GM23338 (cell line): ENCODE measurements around the gene COBL. TPM values are rescaled to one million over a fixed set of nuclear protein-coding genes. Genes with fewer than 3 reads are reported as not detected.

Source experiments
- ATAC-seq: fragments of 200-7000 bp; cut with Tn5 transposase; 3 replicates; pipeline ENCODE4 v1.9.1; 2020
- DNase-seq: peaks from one replicate; pipeline ENCODE4 v3.0.0-alpha.2; 2015; ENCODE audit warnings: low spot score
- H2AFZ ChIP-seq: fragments of 200-600 bp; sonication (generic); 2 replicates; pipeline ENCODE4 v1.8.0; 2016; ENCODE audit warnings: antibody characterized with exemption, mild to moderate bottlenecking, moderate library complexity
- H3F3A ChIP-seq: fragments of 200-600 bp; sonication (generic); replicated peaks from 2 replicates; pipeline ENCODE4 v1.8.0; 2017; ENCODE audit warnings: antibody characterized with exemption, mixed run types, low read depth
- H3K27ac ChIP-seq: fragments of 200-600 bp; sonication (generic); 2 replicates; pipeline ENCODE4 v1.6.1; 2016; ENCODE audit warnings: low read depth
- H3K27me3 ChIP-seq: fragments of 200-600 bp; sonication (generic); 2 replicates; pipeline ENCODE4 v1.8.0; 2016; ENCODE audit warnings: mild to moderate bottlenecking, mixed run types, moderate library complexity; ENCODE audit not compliant: insufficient read depth
- H3K36me3 ChIP-seq: fragments of 200-600 bp; sonication (generic); 2 replicates; pipeline ENCODE4 v1.8.0; 2016; ENCODE audit warnings: mild to moderate bottlenecking; ENCODE audit not compliant: insufficient read depth
- H3K4me1 ChIP-seq: fragments of 200-600 bp; sonication (generic); 2 replicates; pipeline ENCODE4 v1.8.0; 2016; ENCODE audit warnings: mild to moderate bottlenecking, moderate library complexity; ENCODE audit not compliant: insufficient read depth
- H3K4me2 ChIP-seq: fragments of 200-600 bp; sonication (generic); 2 replicates; pipeline ENCODE4 v1.7.1; 2017; ENCODE audit warnings: mixed run types
- H3K4me3 ChIP-seq: fragments of 200-600 bp; sonication (generic); 2 replicates; pipeline ENCODE4 v1.6.1; 2016; ENCODE audit warnings: mixed run types
- H3K79me2 ChIP-seq: fragments of 200-600 bp; sonication (generic); replicated peaks from 2 replicates; pipeline ENCODE4 v1.8.0; 2017; ENCODE audit warnings: mild to moderate bottlenecking; ENCODE audit not compliant: insufficient read depth
- H3K9me2 ChIP-seq: fragments of 200-600 bp; sonication (generic); 2 replicates; pipeline ENCODE4 v1.8.0; 2017; ENCODE audit not compliant: insufficient read depth
- H4K20me1 ChIP-seq: fragments of 200-600 bp; sonication (generic); replicated peaks from 2 replicates; pipeline ENCODE4 v1.8.0; 2017; ENCODE audit warnings: mild to moderate bottlenecking; ENCODE audit not compliant: insufficient read depth
- H3K27ac Mint-ChIP-seq: 2 replicates; pipeline ENCODE4 v1.8.0; 2020; ENCODE audit warnings: inconsistent platforms, mild to moderate bottlenecking, moderate library complexity, mixed read lengths
- H3K27me3 Mint-ChIP-seq: 3 replicates; pipeline ENCODE4 v1.8.0; 2022; ENCODE audit warnings: low read depth, mild to moderate bottlenecking, moderate library complexity, mixed read lengths, inconsistent platforms; ENCODE audit not compliant: insufficient read depth, poor library complexity
- H3K36me3 Mint-ChIP-seq: 3 replicates; pipeline ENCODE4 v1.8.0; 2021; ENCODE audit warnings: low read depth, mild to moderate bottlenecking, inconsistent platforms, moderate library complexity, mixed read lengths
- H3K4me1 Mint-ChIP-seq: 3 replicates; pipeline ENCODE4 v1.8.0; 2020; ENCODE audit warnings: mild to moderate bottlenecking, inconsistent platforms, mixed read lengths
- H3K4me3 Mint-ChIP-seq: 3 replicates; pipeline ENCODE4 v1.8.0; 2021; ENCODE audit warnings: moderate library complexity, mild to moderate bottlenecking, inconsistent platforms, mixed read lengths
- H3K9me3 Mint-ChIP-seq: 3 replicates; pipeline ENCODE4 v1.8.0; 2020; ENCODE audit warnings: moderate library complexity, mild to moderate bottlenecking, inconsistent platforms, mixed read lengths
- EZH2 ChIP-seq: fragments of 200-600 bp; sonication (generic); IDR thresholded peaks from one replicate; pipeline ENCODE4 v1.8.0; 2017; ENCODE audit warnings: antibody characterized with exemption, mild to moderate bottlenecking, low read depth; ENCODE audit not compliant: unreplicated experiment
- EZH2phosphoT487 ChIP-seq: fragments of 200-600 bp; sonication (generic); IDR thresholded peaks from one replicate; pipeline ENCODE4 v1.8.1; 2018; ENCODE audit warnings: antibody characterized with exemption; ENCODE audit not compliant: unreplicated experiment
- ZNF114 ChIP-seq: fragments of 250-450 bp; sonication (Bioruptor Pico); IDR thresholded peaks from 2 replicates; pipeline ENCODE4 v1.5.0; 2020; ENCODE audit warnings: mild to moderate bottlenecking, moderate library complexity
- ZNF331 ChIP-seq: fragments of 250-450 bp; sonication (Bioruptor Pico); IDR thresholded peaks from 2 replicates; pipeline ENCODE4 v1.5.0; 2020; ENCODE audit warnings: low read depth, mild to moderate bottlenecking, moderate library complexity
- polyA plus RNA-seq: library from polyadenylated mRNA; unstranded; fragments of >200 nt; fragmentation: Nextera tagmentation; extraction: Ambion mirVana; gene quantifications from 2 replicates; pipeline ENCODE4 v1.2.1, GENCODE V29; 2016
- total RNA-seq: library from RNA; depleted of rRNA; stranded (reverse); fragments of >200 nt; shearing (Covaris generic); gene quantifications from 2 replicates; pipeline ENCODE4 v1.2.3, GENCODE V29; 2014
- TF ChIP-seq, protein P1 (sequence below): fragments of 250-450 bp; sonication (Bioruptor Pico); IDR thresholded peaks from 2 replicates; pipeline ENCODE4 v1.5.0; 2020; ENCODE audit warnings: mild to moderate bottlenecking, moderate library complexity
- TF ChIP-seq, protein P2 (sequence below): IDR thresholded peaks from 2 replicates; pipeline ENCODE4 v1.6.1; 2016; ENCODE audit warnings: antibody characterized with exemption

COBL gene
- total and polyA plus RNA-seq, 2 experiments from 2014 or later = 18.3 to 51.9 TPM

DNA sequence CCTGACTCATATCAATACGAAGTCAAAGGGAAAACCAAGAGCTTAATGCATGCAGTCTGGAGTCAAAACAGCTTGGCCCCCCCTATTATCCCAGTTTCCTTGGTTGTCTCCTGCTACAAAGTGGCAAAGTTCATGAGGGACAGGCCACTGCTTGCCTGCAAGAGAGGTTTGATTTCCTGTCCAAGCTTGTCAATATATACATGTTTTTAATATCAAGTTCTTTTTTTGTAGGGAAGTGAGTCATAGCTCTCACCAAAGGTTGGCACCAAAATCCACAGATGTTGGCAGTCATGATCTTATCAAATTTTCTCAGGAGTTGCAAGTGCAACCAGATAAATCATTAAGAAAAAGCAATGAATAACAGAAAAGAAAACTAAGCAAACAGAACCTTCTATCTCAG is 176.8 kb downstream of the COBL start:
- no peak overlapping the region for H3K27ac ChIP-seq
- 0 out of 2 replicates have a peak, but pooled peaks cover 3% of the 10 kb centered on the region for H4K20me1 ChIP-seq
- peaks cover 8% of the 10 kb centered on the region; the same call in 1 of the 2 replicates for H3K79me2 ChIP-seq
- Mint-ChIP-seq H3K36me3 (peaks cover 17% of the 10 kb centered on the region), H3K9me3 (no peaks in the 10 kb centered on the region), H3K27me3 (peaks cover 13% of the 10 kb centered on the region), H3K4me1 (peaks cover 40% of the 10 kb centered on the region), H3K27ac (no peak overlapping the region), H3K4me3 (no peak overlapping the region)
- H3K4me1 ChIP-seq = peaks cover 21% of the 10 kb centered on the region
- H3K27me3 ChIP-seq = no peaks in the 10 kb centered on the region
- no peak overlapping the region for H2AFZ ChIP-seq
- H3K4me3 ChIP-seq = no peak overlapping the region
- no peaks in the 10 kb centered on the region; the same call in 1 of the 2 replicates for H3K36me3 ChIP-seq
- no peaks in the 10 kb centered on the region for H3F3A ChIP-seq
- TF ChIP-seq ZNF331 (CRISPR knock-in tag) (no peak), EZH2phosphoT487 (no peak)
- TF ChIP-seq, protein P1, sequence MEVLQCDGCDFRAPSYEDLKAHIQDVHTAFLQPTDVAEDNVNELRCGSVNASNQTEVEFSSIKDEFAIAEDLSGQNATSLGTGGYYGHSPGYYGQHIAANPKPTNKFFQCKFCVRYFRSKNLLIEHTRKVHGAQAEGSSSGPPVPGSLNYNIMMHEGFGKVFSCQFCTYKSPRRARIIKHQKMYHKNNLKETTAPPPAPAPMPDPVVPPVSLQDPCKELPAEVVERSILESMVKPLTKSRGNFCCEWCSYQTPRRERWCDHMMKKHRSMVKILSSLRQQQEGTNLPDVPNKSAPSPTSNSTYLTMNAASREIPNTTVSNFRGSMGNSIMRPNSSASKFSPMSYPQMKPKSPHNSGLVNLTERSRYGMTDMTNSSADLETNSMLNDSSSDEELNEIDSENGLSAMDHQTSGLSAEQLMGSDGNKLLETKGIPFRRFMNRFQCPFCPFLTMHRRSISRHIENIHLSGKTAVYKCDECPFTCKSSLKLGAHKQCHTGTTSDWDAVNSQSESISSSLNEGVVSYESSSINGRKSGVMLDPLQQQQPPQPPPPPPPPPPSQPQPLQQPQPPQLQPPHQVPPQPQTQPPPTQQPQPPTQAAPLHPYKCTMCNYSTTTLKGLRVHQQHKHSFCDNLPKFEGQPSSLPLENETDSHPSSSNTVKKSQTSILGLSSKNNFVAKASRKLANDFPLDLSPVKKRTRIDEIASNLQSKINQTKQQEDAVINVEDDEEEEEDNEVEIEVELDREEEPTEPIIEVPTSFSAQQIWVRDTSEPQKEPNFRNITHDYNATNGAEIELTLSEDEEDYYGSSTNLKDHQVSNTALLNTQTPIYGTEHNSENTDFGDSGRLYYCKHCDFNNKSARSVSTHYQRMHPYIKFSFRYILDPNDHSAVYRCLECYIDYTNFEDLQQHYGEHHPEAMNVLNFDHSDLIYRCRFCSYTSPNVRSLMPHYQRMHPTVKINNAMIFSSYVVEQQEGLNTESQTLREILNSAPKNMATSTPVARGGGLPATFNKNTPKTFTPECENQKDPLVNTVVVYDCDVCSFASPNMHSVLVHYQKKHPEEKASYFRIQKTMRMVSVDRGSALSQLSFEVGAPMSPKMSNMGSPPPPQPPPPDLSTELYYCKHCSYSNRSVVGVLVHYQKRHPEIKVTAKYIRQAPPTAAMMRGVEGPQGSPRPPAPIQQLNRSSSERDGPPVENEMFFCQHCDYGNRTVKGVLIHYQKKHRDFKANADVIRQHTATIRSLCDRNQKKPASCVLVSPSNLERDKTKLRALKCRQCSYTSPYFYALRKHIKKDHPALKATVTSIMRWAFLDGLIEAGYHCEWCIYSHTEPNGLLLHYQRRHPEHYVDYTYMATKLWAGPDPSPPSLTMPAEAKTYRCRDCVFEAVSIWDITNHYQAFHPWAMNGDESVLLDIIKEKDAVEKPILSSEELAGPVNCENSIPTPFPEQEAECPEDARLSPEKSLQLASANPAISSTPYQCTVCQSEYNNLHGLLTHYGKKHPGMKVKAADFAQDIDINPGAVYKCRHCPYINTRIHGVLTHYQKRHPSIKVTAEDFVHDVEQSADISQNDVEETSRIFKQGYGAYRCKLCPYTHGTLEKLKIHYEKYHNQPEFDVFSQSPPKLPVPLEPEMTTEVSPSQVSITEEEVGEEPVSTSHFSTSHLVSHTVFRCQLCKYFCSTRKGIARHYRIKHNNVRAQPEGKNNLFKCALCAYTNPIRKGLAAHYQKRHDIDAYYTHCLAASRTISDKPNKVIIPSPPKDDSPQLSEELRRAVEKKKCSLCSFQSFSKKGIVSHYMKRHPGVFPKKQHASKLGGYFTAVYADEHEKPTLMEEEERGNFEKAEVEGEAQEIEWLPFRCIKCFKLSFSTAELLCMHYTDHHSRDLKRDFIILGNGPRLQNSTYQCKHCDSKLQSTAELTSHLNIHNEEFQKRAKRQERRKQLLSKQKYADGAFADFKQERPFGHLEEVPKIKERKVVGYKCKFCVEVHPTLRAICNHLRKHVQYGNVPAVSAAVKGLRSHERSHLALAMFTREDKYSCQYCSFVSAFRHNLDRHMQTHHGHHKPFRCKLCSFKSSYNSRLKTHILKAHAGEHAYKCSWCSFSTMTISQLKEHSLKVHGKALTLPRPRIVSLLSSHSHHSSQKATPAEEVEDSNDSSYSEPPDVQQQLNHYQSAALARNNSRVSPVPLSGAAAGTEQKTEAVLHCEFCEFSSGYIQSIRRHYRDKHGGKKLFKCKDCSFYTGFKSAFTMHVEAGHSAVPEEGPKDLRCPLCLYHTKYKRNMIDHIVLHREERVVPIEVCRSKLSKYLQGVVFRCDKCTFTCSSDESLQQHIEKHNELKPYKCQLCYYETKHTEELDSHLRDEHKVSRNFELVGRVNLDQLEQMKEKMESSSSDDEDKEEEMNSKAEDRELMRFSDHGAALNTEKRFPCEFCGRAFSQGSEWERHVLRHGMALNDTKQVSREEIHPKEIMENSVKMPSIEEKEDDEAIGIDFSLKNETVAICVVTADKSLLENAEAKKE (CRISPR knock-in tag) = no peak
- ATAC-seq = no peak
- 0 out of 2 replicates have a peak, but pooled peaks cover 5% of the 10 kb centered on the region for H3K9me2 ChIP-seq
- H3K4me2 ChIP-seq = no peak overlapping the region
- no peak for DNase-seq

DNA sequence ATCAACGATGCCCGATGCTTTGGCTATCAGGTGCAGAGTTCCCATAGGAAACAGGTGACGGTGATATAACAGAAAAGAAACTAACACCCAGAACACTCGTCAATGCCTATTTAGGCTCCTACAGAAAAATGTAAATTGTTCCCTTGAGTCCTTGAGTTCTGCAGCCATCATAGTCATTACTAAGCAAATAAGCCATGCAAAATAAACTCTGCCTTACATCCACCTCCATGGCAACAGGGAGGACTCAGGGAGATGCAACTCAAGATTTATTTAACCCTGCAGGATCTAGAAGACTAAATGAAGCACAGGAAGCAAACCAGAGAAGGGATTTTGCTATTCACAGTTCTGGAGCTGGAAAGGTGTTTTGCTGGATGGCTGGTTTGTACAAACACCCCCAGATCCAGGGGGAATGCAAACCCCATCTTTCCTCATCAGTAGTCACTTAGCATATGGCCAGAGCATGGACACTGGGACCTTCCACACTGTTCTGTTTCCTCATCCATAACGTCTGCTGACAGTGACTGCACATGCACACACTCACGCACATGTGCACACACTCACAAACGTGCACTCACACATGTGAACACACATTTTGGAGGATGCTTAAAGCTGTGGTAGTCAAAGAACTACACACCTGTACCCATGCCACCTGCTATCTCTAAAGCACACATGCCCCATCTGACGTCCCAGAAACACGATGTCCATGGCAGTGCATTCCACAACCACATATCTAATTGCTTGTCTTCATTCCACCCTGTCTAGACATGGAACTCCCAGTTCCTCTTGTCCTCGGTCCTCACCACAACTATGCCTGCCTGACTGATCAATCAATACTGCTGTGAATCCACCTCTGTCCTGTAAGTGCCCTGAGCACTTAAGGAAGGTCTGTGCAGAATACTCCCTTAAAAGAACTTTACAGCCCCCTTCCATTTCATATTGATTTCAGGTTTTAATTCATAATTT is 178.2 kb downstream of the COBL start:
- H3F3A ChIP-seq = no peaks in the 10 kb centered on the region
- H3K9me2 ChIP-seq = 0 out of 2 replicates have a peak, but pooled peaks cover 5% of the 10 kb centered on the region
- no peak overlapping the region for H3K4me2 ChIP-seq
- no peak overlapping the region for H3K4me3 ChIP-seq
- H3K9me3 Mint-ChIP-seq = peaks cover 2% of the 10 kb centered on the region; the same call in 1 of the 3 replicates
- peaks cover 23% of the 10 kb centered on the region for H3K36me3 Mint-ChIP-seq
- no peak overlapping the region for H3K27ac ChIP-seq
- H3K36me3 ChIP-seq = peaks cover 2% of the 10 kb centered on the region; the same call in 1 of the 2 replicates
- H3K27me3 ChIP-seq = no peaks in the 10 kb centered on the region
- peaks cover 19% of the 10 kb centered on the region for H3K4me1 ChIP-seq
- ATAC-seq (no peak), DNase-seq (no peak)
- H3K4me1 Mint-ChIP-seq = peaks cover 39% of the 10 kb centered on the region
- H2AFZ ChIP-seq = no peak overlapping the region
- H3K79me2 ChIP-seq = peaks cover 8% of the 10 kb centered on the region; the same call in 1 of the 2 replicates
- no peak overlapping the region for H3K27ac Mint-ChIP-seq
- H3K4me3 Mint-ChIP-seq = no peak overlapping the region
- H4K20me1 ChIP-seq = no peaks in the 10 kb centered on the region
- H3K27me3 Mint-ChIP-seq = peaks cover 13% of the 10 kb centered on the region
- TF ChIP-seq EZH2 = no peak
- TF ChIP-seq, protein P2, sequence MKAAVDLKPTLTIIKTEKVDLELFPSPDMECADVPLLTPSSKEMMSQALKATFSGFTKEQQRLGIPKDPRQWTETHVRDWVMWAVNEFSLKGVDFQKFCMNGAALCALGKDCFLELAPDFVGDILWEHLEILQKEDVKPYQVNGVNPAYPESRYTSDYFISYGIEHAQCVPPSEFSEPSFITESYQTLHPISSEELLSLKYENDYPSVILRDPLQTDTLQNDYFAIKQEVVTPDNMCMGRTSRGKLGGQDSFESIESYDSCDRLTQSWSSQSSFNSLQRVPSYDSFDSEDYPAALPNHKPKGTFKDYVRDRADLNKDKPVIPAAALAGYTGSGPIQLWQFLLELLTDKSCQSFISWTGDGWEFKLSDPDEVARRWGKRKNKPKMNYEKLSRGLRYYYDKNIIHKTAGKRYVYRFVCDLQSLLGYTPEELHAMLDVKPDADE = no peak
- no peak for TF ChIP-seq ZNF114 (CRISPR knock-in tag)
- TF ChIP-seq ZNF331 (CRISPR knock-in tag) = no peak
- no peak for TF ChIP-seq EZH2phosphoT487
